GM13977 (cell line): ENCODE measurements around the gene AHCYL2.

Experiments used
- DNase-seq: peaks from one replicate; pipeline ENCODE4 v3.0.0; 2012; ENCODE audit warnings: low spot score
- in situ Hi-C: fragments of 300-500 bp; cut with MboI; formaldehyde crosslinking; loops from one replicate; pipeline ENCODE4 v1.12.0; 2022; ENCODE audit warnings: low sequenced_read_pairs, low pct_unique_long_range_greater_than_20kb, mixed read lengths, inconsistent platforms; ENCODE audit not compliant: unreplicated experiment
- TF ChIP-seq, protein P1 (sequence below): IDR thresholded peaks from 2 replicates; pipeline ENCODE4 v1.5.1; 2012; ENCODE audit warnings: mild to moderate bottlenecking, control low read depth; ENCODE audit not compliant: insufficient read depth; ENCODE audit errors: extremely low read depth, missing control alignments

Gene AHCYL2

DNA sequence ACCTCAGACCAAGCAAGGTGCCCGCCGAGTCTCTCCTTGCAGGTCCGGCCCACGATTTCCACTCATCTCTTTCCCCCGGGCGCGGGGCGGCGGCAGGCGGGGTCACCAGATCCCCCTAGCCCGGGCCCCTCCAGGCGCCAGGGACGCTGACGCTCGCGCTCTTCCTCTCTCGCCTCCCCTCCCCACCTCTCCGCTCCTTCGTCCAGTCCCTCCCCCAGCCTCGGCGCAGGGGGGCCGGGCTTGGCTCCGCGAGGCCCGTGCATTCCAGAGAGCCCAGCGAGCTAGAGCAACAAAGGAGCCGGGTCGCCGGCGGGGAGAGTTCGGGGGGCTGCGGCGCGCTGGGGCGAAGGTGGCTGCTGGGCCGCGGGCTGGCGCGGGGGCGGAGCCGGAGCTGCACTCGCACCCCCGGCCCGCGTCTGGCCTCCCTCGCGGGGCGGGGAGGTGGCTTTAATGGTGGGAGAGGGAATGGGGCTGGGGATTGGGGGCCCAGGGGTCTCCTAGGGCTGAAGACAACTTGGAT, 36.4 kb upstream of the AHCYL2 start, which contains the start of gene SMO:
SMO (plus strand) TSS at position 262 of the 520 bp plus-strand sequence. CDS start 519 bp downstream, outside the sequence.
- in situ Hi-C loops = no loop called here
- TF ChIP-seq, protein P1, sequence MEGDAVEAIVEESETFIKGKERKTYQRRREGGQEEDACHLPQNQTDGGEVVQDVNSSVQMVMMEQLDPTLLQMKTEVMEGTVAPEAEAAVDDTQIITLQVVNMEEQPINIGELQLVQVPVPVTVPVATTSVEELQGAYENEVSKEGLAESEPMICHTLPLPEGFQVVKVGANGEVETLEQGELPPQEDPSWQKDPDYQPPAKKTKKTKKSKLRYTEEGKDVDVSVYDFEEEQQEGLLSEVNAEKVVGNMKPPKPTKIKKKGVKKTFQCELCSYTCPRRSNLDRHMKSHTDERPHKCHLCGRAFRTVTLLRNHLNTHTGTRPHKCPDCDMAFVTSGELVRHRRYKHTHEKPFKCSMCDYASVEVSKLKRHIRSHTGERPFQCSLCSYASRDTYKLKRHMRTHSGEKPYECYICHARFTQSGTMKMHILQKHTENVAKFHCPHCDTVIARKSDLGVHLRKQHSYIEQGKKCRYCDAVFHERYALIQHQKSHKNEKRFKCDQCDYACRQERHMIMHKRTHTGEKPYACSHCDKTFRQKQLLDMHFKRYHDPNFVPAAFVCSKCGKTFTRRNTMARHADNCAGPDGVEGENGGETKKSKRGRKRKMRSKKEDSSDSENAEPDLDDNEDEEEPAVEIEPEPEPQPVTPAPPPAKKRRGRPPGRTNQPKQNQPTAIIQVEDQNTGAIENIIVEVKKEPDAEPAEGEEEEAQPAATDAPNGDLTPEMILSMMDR = no peak
- DNase-seq = peak; percentile 79

DNA sequence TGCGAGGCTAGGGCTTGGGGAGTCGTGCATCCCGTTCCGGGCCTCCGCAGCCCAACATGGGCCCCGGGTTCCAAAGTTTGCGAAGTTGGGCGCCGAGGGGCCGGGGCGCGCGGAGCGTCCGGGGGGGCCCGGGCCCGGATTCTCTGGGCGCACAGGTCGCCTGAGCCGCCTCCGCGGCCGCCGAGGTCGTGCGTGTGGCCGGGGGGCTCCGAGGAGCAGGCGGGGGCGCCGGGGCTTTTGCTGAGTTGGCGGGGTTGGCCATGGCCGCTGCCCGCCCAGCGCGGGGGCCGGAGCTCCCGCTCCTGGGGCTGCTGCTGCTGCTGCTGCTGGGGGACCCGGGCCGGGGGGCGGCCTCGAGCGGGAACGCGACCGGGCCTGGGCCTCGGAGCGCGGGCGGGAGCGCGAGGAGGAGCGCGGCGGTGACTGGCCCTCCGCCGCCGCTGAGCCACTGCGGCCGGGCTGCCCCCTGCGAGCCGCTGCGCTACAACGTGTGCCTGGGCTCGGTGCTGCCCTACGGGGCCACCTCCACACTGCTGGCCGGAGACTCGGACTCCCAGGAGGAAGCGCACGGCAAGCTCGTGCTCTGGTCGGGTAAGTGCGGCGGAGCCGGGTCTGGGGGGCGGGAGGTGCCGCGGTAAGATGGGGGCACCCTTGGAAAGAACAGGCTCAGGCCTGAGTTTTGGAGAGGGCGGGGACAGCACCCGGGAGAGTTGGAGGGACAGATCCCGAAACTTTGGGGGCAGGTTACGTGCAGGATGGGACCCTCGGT, 35.8 kb upstream of the AHCYL2 start:
- in situ Hi-C loops = no loop called here
- DNase-seq = peak; percentile 68
- TF ChIP-seq, protein P1 = no peak

DNA sequence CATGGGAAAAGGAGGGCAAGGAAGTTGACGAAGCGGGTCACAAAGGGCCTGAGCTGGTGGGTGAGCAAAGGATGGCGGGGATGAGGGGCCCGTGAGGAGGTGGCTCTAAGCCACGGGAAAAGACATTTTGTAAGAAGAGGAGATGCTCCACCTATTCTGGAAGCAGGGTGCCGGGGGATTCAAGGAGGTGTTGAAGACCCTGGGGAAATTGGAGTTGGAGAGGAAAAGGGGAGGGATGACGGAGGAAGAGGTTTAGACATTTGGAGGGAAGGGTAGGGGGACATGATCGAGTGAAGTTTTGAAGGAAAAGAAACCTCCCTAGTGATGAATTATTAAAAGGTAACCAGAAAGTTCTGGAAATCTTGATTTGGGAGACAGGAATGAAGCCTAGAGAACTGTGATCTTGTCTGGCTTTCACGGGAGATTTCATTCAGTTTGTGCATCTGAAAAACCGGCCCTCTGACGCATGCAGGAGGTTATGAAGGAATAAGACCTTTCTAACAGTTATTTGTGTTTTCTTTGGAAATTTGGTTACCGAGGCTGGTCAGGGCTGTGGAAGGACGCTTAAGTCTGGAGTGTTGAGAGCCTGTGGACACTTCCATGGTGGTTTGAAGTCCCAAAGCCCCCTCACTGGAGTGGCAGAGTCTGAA, 35.0 kb upstream of the AHCYL2 start:
- in situ Hi-C loops = no loop called here
- TF ChIP-seq, protein P1 = no peak
- DNase-seq = no peak

DNA sequence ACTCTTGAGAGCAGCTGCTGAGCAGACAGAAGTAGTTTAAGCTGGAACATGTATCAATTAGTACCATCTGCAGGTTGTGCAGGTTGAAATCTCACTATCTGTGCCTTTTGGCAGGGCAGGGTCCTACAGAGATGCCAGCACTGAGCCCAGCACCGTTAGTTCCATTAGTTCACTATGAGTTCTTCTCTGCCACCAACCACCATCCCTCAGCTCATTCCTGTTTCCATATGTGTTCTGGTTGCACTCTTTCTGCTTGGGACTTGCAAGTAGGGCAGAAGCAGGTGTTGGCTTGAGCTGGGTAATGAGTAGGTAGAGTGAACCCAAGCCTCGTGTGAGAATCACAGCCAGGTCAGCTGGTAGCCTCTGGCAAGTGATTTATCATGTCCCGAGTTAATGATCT, 33.6 kb upstream of the AHCYL2 start:
- in situ Hi-C loops = no loop called here
- no peak for DNase-seq
- TF ChIP-seq, protein P1 = no peak

DNA sequence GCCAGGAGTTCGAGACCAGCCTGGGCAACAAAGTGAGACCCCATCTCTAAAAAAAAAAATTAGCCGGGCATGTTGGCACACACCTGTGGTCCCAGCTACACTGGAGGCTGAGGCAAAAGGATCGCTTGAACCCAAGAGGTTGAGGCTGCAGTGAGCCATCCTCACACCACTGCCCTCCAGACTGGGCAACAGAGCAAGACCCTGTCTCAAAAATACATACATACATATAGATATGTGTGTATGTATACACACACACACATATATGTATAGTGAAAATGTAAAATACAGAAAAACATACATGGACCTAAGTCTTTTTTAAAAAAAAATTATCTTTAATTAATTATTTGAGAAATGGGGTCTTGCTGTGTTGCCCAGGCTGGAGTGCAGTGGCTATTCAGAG, 30.9 kb upstream of the AHCYL2 start:
- DNase-seq = no peak
- in situ Hi-C loops = no loop called here
- TF ChIP-seq, protein P1 = no peak

DNA sequence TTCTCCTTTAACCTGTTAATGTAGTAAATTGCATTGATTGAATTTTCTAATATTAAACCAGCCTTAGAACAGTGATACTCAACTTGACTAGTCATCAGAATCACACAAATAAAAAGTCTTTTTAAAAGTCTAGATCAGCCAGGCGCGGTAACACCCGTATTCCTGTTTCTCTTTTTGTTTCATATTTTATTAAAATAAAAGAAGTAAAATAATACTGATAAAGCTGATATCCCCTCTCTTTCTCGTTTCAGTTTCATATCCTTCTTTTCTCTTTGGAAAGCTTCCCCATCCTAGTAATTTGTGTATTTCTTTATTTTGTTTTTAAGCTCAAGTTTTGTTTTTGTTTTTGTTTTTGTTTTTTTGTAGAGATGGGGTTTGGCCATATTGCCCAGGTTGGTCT, 27.1 kb upstream of the AHCYL2 start:
- no peak for DNase-seq
- TF ChIP-seq, protein P1 = no peak
- in situ Hi-C loops = no loop called here
